GM18868 (cell line): ENCODE measurements around the gene TRIM34.
A peak's percentile ranks its signal among the peaks of the same experiment; 100 is the strongest.
"Not testable (repeated sequence)": the region's sequence is repeated elsewhere in the genome, so short reads cannot be mapped to it uniquely, and the experiment has no call there.

Experiments
- ATAC-seq: cut with Tn5 transposase; IDR thresholded peaks from one replicate; pipeline ENCODE4 v1.9.1; 2021; ENCODE audit warnings: mild to moderate bottlenecking, moderate library complexity; ENCODE audit not compliant: unreplicated experiment

TRIM34 gene

DNA sequence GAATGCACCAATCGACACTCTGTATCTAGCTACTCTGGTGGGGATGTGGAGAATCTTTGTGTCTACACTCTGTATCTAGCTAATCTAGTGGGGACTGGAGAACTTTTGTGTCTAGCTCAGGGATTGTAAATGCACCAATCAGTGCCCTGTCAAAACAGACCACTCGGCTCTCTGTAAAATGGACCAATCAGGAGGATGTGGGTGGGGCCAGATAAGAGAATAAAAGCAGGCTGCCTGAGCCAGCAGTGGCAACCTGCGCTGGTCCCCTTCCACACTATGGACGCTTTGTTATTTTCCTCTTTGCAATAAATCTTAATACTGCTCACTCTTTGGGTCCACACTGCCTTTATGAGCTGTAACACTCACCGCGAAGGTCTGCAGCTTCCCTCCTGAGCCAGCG is 58.8 kb downstream of the TRIM34 start:
- not testable (repeated sequence) for ATAC-seq

DNA sequence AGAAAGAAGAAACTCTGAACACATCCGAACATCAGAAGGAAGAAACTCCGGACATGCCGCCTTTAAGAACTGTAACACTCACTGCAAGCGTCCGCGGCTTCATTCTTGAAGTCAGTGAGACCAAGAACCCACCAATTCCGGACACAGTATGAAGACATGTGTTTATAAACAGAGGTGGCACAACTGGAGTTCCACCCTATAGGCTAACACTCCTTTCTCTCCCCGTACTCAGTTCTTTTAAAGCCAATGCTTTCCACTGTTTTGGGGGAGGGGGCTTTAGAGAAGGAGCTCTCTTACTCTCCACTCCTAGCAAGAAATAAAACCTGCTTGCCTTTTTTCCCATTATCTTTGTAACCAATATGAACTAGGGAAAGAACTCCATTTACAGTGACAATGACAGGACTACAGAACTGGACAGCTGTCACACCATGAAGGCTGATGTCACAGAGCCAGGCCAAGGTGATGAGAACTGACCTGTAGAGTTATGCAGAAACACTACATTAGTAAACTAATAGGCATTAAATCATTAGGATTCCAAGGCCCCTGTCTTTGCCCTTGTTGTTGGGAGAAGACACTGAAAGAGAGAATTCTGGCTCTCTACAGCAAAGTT is 59.3 kb downstream of the TRIM34 start:
- peak; percentile 15 for ATAC-seq

DNA sequence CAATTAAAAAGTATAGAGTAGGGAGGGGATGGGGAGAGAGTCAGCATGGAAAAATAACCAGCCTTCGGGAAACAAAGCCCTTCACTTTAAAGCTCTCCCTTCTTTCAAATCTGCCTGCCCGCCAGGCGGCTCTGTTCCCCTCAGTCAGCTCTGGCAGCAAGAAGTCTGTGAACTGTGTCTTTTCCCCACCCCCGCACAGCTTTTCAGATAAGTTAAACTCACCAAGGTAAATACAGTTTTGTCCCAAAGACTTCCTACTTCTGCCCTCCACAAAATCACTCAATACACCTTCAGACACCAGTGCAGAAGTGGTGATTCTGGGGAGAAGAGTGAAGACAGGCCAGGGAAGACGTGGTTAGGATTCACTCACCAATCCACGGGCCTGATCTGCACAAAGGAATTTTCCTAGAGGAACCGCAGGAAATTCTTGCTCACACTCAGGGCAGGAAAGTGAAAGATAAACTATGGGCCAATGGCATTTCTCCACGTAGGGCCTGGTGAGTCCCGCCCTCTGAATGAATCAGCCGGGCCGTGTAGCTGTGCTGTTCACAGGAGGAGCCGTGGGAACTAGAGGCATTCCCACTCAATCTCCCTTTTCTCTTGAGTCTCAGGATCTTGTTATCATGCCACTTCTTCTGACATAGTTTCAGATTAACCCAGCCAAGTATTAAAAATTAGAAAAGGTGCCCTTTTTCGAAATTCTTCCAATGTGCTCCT is 60.0 kb downstream of the TRIM34 start, which contains the start of gene TRIM5:
TRIM5 (minus strand) TSS at position 429 of the 717 bp plus-strand sequence. CDS start 4,897 bp downstream, outside the sequence.
- ATAC-seq = peak; percentile 77

DNA sequence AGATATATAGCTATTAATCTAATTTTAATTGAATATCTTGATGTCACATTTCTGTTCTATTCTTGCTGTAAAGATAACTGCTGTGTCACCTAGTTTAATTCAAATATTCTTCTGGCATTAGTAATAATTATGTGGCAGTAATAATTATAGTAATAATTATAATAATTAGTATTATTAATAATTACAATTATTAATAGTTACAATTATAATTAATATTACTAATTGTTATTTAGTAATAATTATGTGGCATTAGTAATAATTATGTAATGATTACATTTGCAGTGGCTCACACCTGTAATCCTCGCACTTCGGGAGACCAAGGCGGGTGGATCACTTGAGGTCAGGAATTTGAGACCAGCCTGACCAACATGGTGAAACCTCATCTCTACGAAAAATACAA is 61.6 kb downstream of the TRIM34 start:
- ATAC-seq = no peak

DNA sequence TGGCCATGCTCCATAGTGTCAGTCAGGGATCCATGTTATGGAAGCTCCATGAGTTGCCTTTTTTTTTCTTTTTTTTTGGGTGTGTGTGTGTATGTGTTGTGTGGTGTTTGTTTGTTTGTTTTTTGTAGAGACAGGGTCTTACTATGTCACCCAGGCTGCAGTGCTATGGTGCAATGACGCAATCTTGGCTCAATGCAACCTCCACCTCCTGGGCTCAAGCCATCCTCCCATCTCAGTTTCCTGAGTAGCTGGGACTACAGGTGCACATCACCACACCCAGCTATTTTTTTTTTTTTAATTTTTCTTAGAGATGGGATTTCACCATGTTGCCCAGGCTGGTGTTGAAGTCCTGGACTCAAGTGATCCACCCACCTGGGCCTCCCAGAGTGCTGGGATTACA is 63.7 kb downstream of the TRIM34 start:
- ATAC-seq = no peak

DNA sequence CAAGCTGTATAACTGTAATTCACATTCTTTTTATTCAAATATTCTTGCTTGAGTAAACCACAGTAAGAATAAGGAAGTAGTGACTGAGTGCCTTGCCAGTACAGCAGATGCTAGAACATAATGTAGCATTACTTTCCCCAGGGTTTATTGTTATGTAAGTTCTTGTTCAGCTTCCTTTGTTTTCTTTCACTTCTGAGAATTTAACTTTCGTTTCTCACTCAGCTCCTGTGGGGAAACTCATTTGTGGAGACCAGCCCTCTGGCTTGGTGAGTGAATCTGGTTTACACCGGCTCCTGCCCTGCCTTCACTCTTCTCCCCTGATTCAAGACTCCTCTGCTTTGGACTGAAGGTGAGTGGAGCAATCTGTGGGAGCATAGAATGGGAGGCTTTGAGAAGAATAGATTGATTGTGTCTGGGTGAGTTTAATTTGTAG is 64.8 kb downstream of the TRIM34 start, which contains the start of gene TRIM22:
TRIM22 (plus strand) TSS at position 240 of the 433 bp plus-strand sequence. CDS start 6,443 bp downstream, outside the sequence.
- peak; percentile 71 for ATAC-seq

DNA sequence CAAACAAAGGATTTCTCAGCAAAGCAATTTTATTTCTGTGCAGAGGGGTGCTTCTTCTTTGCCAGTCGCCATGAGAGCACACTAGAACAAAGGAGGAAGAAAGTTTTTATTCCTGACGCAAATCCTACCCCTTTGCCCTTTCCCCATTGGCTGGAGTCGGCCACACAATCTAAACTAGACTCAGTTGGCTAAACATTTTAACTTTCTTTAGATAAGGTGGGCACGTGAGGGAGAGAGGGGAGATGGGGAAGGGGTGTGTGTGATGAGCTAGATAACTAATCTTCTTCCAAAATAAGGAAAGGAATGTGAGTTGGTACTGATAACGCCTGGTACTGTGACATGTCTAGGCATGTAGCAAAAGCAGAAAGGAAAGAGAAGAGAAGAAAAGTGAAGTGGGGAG is 65.4 kb downstream of the TRIM34 start:
- ATAC-seq = no peak

DNA sequence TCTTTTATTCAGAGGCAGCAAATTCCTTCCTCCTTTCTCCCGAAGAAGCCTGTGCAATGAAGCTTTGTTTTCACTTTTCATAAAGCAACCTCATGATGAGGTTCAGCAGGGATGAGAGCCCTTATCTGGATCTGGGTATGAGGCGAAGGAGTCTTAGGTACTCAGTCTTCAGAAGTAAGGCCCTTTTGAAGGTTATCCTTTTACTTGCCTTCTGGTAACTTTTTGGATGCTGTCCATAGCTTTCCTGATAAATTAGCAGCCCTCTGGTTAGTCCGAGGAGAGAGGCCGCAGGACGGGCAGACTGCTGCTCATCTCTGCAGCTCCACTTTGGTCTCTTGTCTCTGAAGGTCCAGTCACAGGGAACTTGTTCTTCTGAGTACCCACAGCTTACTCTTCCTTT is 65.9 kb downstream of the TRIM34 start:
- no peak for ATAC-seq

DNA sequence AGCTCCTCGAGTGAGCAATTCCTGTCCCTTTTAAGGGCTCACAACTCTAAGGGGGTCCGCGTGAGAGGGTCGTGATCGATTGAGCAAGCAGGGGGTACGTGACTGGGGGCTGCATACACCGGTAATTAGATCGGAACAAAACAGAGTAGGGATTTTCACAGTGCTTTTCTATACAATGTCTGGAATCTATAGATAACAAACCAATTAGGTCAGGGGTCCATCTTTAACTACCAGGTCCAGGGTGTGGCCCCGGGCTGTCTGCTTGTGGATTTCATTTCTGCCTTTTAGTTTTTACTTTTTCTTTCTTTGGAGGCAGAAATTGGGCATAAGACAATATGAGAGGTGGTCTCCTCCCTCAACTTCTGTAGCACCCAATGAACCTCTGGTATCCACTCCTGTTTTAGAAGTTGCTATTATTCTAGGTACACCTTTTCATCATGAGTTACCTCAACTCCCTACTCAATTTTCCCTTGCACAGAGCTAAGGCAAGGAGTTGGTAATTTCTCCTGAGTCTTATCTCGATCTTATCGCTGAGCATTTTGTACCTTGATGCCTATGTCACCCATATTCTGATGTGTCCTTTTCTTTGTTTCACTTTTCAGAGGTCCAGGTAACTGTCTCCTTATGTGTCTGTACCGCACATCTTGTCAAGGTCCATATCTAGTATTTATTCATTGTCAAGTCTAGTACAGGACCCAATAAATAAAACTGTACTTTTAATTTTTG is 66.6 kb downstream of the TRIM34 start:
- ATAC-seq = not testable (repeated sequence)

DNA sequence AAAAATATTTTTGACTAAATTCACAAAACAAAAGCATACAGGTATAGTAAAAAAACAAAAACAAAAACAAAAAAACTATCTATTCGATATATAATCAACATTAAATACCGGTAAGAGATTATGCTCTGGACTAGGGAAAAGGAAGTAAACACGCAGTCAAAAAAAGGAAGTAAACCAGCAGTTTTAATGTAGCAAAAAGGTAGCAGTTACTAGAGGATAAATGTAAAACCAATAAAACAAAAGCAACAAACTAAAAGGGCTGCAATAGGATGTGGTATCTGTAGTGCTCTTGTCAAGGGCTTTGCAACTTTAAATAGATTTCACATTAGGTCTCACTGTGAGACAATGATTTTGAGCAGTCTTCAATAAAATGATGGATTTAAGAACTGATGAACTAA is 67.2 kb downstream of the TRIM34 start:
- no peak for ATAC-seq
